HepG2 (cell line): ENCODE results near the gene SFTA2. TPM values are rescaled to one million over a fixed set of nuclear protein-coding genes. Genes with fewer than 3 reads are reported as not detected.
A peak's percentile ranks its signal among the peaks of the same experiment; 100 is the strongest.

Experiments used
- AKAP8 ChIP-seq: sonication (generic); formaldehyde crosslinking; IDR thresholded peaks from 2 replicates; pipeline ENCODE4 v1.5.1; 2020; ENCODE audit warnings: mild to moderate bottlenecking, missing genetic modification reagents
- GPN1 ChIP-seq: sonication (generic); formaldehyde crosslinking; IDR thresholded peaks from 2 replicates; pipeline ENCODE4 v1.5.1; 2020; ENCODE audit warnings: missing genetic modification reagents, borderline replicate concordance
- HMG20B ChIP-seq: conservative IDR thresholded peaks from 2 replicates; pipeline ENCODE4 v1.6.1; 2016; ENCODE audit warnings: missing genetic modification reagents, missing compliant biosample characterization
- HOXA9 ChIP-seq: sonication (generic); formaldehyde crosslinking; IDR thresholded peaks from 2 replicates; pipeline ENCODE4 v1.8.1; 2022; ENCODE audit warnings: missing genetic modification reagents, mild to moderate bottlenecking, moderate library complexity, borderline replicate concordance
- KLF12 ChIP-seq: sonication (generic); formaldehyde crosslinking; IDR thresholded peaks from 2 replicates; pipeline ENCODE4 v1.4.0; 2020; ENCODE audit warnings: missing genetic modification reagents, borderline replicate concordance
- KLF16 ChIP-seq, 2 experiments: sonication (generic) in 1 of 2; formaldehyde crosslinking in 1 of 2; IDR thresholded peaks; 2 replicates each; pipeline versions ENCODE4 v1.6.1 to v1.8.0; 2016 to 2023; ENCODE audit warnings: missing genetic modification reagents in 2 of 2, missing compliant biosample characterization in 1 of 2
- PAX8 ChIP-seq: sonication (generic); formaldehyde crosslinking; IDR thresholded peaks from 2 replicates; pipeline ENCODE4 v1.8.0; 2022; ENCODE audit warnings: mild to moderate bottlenecking, missing genetic modification reagents, borderline replicate concordance
- POGZ ChIP-seq: sonication (generic); formaldehyde crosslinking; IDR thresholded peaks from 2 replicates; pipeline ENCODE4 v1.4.0; 2020; ENCODE audit warnings: mild to moderate bottlenecking, missing genetic modification reagents
- SIX1 ChIP-seq: sonication (generic); formaldehyde crosslinking; IDR thresholded peaks from 2 replicates; pipeline ENCODE4 v1.4.0; 2020; ENCODE audit warnings: missing genetic modification reagents, borderline replicate concordance
- SUZ12 ChIP-seq: fragments of 150-350 bp; IDR thresholded peaks from 2 replicates; pipeline ENCODE4 v1.6.1; 2014; ENCODE audit warnings: low read depth, low read length
- ZFX ChIP-seq: sonication (generic); formaldehyde crosslinking; IDR thresholded peaks from 2 replicates; pipeline ENCODE4 v1.4.0; 2020; ENCODE audit warnings: mild to moderate bottlenecking, low read depth, missing genetic modification reagents, moderate library complexity
- ZNF230 ChIP-seq: sonication (generic); formaldehyde crosslinking; IDR thresholded peaks from 2 replicates; pipeline ENCODE4 v1.4.0; 2020; ENCODE audit warnings: mild to moderate bottlenecking, missing genetic modification reagents
- ZNF24 ChIP-seq: fragments of 450-650 bp; IDR thresholded peaks from 2 replicates; pipeline ENCODE4 v1.6.1; 2017; ENCODE audit warnings: antibody characterized with exemption, mild to moderate bottlenecking
- ZNF33B ChIP-seq: sonication (generic); formaldehyde crosslinking; IDR thresholded peaks from 2 replicates; pipeline ENCODE4 v1.5.1; 2020; ENCODE audit warnings: mild to moderate bottlenecking, missing genetic modification reagents
- ZNF557 ChIP-seq: sonication (generic); formaldehyde crosslinking; IDR thresholded peaks from 2 replicates; pipeline ENCODE4 v1.4.0; 2020; ENCODE audit warnings: missing genetic modification reagents
- ZNF616 ChIP-seq: sonication (generic); formaldehyde crosslinking; IDR thresholded peaks from 2 replicates; pipeline ENCODE4 v1.5.0; 2020; ENCODE audit warnings: low read depth, mild to moderate bottlenecking, missing genetic modification reagents
- ZNF7 ChIP-seq: IDR thresholded peaks from 2 replicates; pipeline ENCODE4 v1.6.1; 2016; ENCODE audit warnings: missing biosample characterization, missing genetic modification reagents
- ZNF746 ChIP-seq: sonication (generic); formaldehyde crosslinking; IDR thresholded peaks from 2 replicates; pipeline ENCODE4 v1.8.0; 2022; ENCODE audit warnings: mild to moderate bottlenecking, missing genetic modification reagents
- polyA plus RNA-seq, 8 experiments: library from polyadenylated mRNA; depleted of rRNA in 3 of 8; stranded (reverse) in 7 of 8; unstranded in 1 of 8; fragments of >200 nt; fragmentation: Illumina TruSeq in 4 of 8; extraction: Trizol in 4 of 8; gene quantifications; 2 replicates each; pipeline versions ENCODE4 v1.2.1 to v1.2.3, GENCODE V29; 2011 to 2016; ENCODE audit warnings: low read depth in 4 of 8, missing spikeins in 1 of 8, mixed read lengths in 1 of 8; ENCODE audit not compliant: insufficient read depth in 1 of 8
- total RNA-seq, 5 experiments: library from RNA; depleted of rRNA; stranded (reverse); fragments of >200 nt; fragmentation: Illumina TruSeq; extraction: Trizol; gene quantifications; 2 replicates each; pipeline ENCODE4 v1.2.3, GENCODE V29; 2016; ENCODE audit warnings: low read depth in 1 of 5
- TF ChIP-seq, protein P1 (sequence below): sonication (generic); formaldehyde crosslinking; conservative IDR thresholded peaks from 2 replicates; pipeline ENCODE4 v1.8.1; 2023; ENCODE audit warnings: missing genetic modification reagents
- TF ChIP-seq, protein P2 (sequence below): sonication (generic); formaldehyde crosslinking; IDR thresholded peaks from 2 replicates; pipeline ENCODE4 v1.8.0; 2022; ENCODE audit warnings: missing genetic modification reagents, mild to moderate bottlenecking, inconsistent platforms, borderline replicate concordance
- TF ChIP-seq, protein P3 (sequence below): IDR thresholded peaks from 2 replicates; pipeline ENCODE4 v1.6.1; 2016; ENCODE audit warnings: missing compliant biosample characterization, missing genetic modification reagents, borderline replicate concordance
- TF ChIP-seq, protein P4 (sequence below): sonication (generic); formaldehyde crosslinking; conservative IDR thresholded peaks from 2 replicates; pipeline ENCODE4 v1.4.0; 2020; ENCODE audit warnings: mild to moderate bottlenecking, missing genetic modification reagents, moderate library complexity

The SFTA2 gene
- total and polyA plus RNA-seq, 2 of the 13 experiments (the other 11 are each of a cell fraction or from before 2014, with no cell fraction given) = not detected

DNA sequence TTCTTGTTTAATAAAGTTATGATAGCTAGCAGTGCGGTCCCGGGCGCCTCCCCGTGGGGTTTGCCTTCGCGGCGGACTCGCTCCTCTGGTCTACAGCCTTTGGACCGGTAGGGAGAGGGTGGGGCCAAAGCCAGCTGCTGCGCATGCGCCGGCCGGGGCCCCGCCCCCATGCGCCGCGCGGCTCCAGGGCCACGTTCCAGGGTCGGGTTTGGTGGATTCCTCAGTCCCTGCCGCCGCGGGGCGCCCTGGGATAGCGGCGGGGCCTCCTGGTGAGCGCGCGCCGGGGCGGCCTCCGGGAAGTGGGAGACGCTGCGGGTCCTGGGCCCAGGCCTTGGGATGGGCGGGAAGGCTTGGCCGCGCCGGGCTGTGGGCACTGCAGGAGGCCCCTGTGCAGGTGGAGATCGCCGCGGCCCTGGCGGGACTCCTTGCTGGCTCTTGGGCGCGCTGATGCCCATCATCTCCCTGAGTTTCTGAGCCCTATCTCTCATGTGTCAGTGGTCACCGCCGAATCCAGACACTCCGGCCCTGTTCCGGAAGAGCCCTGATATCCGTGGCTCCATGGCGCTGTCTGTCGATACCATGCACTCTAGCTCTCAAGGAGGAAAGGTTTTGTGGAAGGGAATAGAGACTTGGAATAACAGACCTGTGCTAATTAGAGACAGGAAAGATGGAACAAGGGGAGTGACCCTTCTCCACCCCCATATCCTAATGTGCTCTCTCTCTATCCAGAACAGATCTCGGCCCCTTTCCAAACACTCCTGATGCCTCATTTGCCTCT lies 17.7 kb downstream of the SFTA2 start, which contains the start of gene VARS2 (continued):
- TF ChIP-seq GPN1 (CRISPR knock-in tag) (peak; percentile 69; the same call in 1 of the 2 replicates), HOXA9 (CRISPR knock-in tag) (peak; percentile 93; the same call in 1 of the 2 replicates), SUZ12 (no peak), ZNF33B (0 out of 2 replicates have a peak, but pooled peaks have one; percentile 57), KLF12 (CRISPR knock-in tag) (peak; percentile 87), ZNF230 (CRISPR knock-in tag) (peak; percentile 88), ZFX (CRISPR knock-in tag) (peak; percentile 100), HMG20B (CRISPR knock-in tag) (peak; percentile 42), ZNF557 (CRISPR knock-in tag) (peak; percentile 94; the same call in 1 of the 2 replicates), ZNF616 (CRISPR knock-in tag) (peak; percentile 50; the same call in 1 of the 2 replicates), ZNF7 (CRISPR knock-in tag) (no peak), PAX8 (no peak; the same call in 1 of the 2 replicates), KLF16 (CRISPR knock-in tag; IDR thresholded peaks at IDR 0.05) (peak in 1 of 2 experiments; percentile 96; a peak in 3 of 4 replicates), ZNF746 (CRISPR knock-in tag) (peak; percentile 78; the same call in 1 of the 2 replicates), ZNF24 (no peak), POGZ (CRISPR knock-in tag) (peak; percentile 87), SIX1 (CRISPR knock-in tag) (0 out of 2 replicates have a peak, but pooled peaks have one; percentile 23), AKAP8 (CRISPR knock-in tag) (peak; percentile 97)
- TF ChIP-seq, protein P1, sequence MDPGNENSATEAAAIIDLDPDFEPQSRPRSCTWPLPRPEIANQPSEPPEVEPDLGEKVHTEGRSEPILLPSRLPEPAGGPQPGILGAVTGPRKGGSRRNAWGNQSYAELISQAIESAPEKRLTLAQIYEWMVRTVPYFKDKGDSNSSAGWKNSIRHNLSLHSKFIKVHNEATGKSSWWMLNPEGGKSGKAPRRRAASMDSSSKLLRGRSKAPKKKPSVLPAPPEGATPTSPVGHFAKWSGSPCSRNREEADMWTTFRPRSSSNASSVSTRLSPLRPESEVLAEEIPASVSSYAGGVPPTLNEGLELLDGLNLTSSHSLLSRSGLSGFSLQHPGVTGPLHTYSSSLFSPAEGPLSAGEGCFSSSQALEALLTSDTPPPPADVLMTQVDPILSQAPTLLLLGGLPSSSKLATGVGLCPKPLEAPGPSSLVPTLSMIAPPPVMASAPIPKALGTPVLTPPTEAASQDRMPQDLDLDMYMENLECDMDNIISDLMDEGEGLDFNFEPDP (CRISPR knock-in tag) = 0 out of 2 replicates have a peak, but pooled peaks have one; percentile 91
- TF ChIP-seq, protein P2, sequence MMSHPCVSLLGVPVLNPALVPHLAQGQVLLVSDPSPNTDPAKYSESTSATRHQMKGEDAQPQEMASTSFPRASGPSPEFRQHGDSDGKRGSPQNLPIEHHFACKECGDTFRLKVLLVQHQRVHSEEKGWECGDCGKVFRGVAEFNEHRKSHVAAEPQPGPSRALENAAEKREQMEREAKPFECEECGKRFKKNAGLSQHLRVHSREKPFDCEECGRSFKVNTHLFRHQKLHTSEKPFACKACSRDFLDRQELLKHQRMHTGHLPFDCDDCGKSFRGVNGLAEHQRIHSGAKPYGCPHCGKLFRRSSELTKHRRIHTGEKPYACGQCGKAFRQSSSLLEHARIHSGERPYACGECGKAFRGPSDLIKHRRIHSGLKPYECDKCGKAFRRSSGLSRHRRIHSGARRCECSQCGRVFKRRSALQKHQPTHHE (CRISPR knock-in tag) = peak; percentile 95; the same call in 1 of the 2 replicates
- TF ChIP-seq, protein P3, sequence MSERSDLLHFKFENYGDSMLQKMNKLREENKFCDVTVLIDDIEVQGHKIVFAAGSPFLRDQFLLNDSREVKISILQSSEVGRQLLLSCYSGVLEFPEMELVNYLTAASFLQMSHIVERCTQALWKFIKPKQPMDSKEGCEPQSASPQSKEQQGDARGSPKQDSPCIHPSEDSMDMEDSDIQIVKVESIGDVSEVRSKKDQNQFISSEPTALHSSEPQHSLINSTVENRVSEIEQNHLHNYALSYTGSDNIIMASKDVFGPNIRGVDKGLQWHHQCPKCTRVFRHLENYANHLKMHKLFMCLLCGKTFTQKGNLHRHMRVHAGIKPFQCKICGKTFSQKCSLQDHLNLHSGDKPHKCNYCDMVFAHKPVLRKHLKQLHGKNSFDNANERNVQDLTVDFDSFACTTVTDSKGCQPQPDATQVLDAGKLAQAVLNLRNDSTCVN (CRISPR knock-in tag) = peak; percentile 78; the same call in 1 of the 2 replicates
- TF ChIP-seq, protein P4, sequence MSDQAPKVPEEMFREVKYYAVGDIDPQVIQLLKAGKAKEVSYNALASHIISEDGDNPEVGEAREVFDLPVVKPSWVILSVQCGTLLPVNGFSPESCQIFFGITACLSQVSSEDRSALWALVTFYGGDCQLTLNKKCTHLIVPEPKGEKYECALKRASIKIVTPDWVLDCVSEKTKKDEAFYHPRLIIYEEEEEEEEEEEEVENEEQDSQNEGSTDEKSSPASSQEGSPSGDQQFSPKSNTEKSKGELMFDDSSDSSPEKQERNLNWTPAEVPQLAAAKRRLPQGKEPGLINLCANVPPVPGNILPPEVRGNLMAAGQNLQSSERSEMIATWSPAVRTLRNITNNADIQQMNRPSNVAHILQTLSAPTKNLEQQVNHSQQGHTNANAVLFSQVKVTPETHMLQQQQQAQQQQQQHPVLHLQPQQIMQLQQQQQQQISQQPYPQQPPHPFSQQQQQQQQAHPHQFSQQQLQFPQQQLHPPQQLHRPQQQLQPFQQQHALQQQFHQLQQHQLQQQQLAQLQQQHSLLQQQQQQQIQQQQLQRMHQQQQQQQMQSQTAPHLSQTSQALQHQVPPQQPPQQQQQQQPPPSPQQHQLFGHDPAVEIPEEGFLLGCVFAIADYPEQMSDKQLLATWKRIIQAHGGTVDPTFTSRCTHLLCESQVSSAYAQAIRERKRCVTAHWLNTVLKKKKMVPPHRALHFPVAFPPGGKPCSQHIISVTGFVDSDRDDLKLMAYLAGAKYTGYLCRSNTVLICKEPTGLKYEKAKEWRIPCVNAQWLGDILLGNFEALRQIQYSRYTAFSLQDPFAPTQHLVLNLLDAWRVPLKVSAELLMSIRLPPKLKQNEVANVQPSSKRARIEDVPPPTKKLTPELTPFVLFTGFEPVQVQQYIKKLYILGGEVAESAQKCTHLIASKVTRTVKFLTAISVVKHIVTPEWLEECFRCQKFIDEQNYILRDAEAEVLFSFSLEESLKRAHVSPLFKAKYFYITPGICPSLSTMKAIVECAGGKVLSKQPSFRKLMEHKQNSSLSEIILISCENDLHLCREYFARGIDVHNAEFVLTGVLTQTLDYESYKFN (CRISPR knock-in tag) = peak; percentile 54; the same call in 1 of the 2 replicates
